HG03354 (cell line): ENCODE results near the gene DCAKD.
"Not testable (repeated sequence)": the region's sequence is repeated elsewhere in the genome, so short reads cannot be mapped to it uniquely, and the experiment has no call there.

Source experiments
- ATAC-seq: cut with Tn5 transposase; IDR thresholded peaks from one replicate; pipeline ENCODE4 v1.9.1; 2021; ENCODE audit warnings: mild to moderate bottlenecking; ENCODE audit not compliant: unreplicated experiment, poor library complexity, severe bottlenecking

Gene DCAKD

DNA sequence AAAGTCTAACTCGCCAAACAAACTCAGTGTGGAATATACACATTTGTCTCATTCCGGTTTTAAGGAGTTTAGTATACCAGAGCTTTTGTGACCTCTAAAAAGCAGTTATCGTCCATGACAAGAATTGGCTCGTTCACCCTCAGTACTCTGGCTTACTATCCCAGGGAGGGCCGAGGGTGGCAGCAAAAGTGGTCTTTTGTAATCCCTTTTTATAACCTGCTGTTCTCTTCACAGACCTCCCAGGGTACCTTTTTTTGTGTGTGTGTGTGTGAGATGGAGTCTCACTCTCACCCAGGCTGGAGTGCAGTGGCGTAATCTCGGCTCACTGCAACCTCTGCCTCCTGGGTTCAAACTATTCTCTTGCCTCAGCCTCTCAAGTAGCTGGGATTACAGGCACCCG, 18.6 kb upstream of the DCAKD start:
- no peak for ATAC-seq

DNA sequence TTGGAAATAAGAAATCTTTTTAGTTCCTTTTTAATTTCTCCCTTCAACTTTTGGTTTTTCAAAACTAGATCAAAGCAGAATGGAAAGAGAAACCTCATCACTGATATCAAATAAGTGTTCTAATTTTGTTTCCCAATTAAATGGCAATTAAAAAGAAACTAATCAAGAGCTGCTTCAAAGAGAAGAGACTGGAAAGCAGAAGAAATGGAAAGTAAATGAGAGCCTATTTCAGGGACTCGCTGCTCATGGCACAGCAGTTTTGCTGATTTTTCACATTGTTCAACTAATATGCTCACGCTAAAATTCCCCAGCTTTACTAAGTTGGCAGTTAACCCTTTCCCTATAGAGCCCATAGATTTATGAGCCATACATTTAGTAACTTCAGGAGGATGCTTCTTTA, 16.2 kb upstream of the DCAKD start:
- no peak for ATAC-seq

DNA sequence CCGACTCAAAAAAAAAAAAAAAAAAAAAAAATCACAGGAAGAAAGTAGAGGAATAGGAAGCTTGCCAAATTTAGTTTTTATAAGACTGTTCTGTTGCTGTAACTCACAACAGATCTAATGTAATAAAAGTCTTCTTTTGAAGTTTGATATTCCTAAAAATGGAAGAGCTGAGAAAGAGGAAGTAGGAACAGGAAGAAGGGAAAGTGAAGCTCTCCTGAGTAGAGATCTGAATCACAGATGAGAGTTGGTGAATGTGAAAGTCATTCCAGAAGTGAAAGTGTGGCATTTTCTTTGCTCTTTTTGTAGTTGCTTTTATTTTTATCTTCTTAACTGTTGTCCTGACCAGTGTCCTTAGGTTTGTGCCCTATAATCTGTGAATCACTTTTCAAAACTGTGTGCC, 11.8 kb upstream of the DCAKD start:
- ATAC-seq = no peak

DNA sequence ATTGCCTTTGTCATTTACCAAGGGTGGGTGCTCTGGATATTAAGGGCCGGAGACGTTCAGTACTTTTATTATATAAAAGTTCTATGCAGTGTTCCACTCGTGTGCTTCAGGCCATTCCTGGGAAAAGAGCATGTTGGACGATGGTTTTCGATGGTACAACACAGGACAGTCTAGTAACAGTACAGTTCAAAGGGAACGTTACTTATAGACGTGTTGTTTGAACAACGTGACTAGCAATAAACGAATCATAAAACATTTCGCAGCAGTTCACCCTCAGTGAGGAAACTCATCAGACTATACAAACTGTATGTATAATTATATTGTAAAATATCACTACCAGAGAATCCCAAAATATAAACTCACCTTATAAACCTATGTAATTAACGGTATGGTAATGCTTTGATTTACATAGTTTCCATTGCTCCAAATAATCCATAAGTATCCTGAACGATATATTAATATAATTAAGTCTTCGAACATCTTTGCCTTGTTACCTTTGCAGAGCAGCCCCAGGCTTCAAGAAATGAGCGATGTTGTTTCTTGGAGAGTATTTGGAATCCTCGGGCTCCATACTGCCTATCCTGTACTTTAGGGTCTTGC, 10.3 kb upstream of the DCAKD start:
- ATAC-seq = no peak

DNA sequence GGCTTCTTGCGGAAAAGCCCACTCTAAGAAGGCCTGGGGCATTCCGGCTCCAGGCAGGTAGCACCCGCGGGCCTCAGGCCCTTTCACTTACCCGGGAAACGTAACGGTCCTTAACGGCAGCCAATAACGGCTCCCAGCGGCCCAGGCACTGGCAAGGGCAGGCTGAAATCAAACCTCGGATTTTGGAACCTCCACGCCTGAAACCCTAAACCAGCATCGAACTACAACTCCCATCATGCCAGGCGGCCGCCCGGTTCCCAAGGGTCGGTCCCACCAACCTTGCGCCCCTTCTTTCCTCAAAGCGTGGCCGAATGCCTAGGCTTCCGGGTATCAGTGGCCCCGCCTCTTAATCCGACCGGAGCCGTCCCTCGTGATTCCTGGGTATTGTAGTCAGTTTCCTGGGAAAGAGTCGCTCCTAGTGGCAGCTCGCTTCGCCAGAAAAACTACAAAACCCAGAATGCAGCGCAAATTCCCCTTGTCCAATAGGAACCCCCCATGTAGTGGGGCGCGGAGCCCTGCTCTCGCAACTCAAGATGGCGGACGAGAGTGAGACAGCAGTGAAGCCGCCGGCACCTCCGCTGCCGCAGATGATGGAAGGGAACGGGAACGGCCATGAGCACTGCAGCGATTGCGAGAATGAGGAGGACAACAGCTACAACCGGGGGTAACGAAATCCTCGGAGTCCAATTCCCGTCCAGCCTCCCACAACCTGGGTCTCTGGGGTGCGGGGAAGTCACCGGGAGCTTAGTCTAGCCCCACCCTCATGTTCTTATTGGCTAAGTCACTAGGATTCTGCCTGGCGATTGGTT, 9.6 kb upstream of the DCAKD start, which contains the start of gene NMT1:
NMT1 (plus strand) TSS at position 521 of the 809 bp plus-strand sequence; CDS start at position 534, 13 bp downstream.
- ATAC-seq = peak; percentile 89

DNA sequence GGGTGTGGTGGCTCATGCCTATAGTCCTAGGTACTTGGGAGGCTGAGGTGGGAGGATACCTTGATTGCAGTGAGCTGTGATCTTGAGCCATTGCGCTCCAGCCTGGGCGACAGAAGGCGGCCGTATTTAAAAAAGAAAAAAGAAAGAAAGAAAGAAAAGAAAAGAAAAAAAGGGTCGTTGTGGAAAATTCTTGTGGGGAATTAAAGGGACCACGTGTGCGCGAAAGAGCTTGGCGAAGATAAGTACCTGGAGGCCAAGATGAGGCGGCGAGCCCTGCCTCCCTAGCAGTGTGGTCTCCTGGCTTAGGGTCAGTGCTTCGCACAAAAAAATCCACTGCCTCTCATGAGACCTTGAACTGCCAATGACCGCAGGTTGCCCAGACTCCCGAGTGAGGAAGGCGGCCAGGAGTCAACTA, 9.0 kb upstream of the DCAKD start:
- no peak for ATAC-seq

DNA sequence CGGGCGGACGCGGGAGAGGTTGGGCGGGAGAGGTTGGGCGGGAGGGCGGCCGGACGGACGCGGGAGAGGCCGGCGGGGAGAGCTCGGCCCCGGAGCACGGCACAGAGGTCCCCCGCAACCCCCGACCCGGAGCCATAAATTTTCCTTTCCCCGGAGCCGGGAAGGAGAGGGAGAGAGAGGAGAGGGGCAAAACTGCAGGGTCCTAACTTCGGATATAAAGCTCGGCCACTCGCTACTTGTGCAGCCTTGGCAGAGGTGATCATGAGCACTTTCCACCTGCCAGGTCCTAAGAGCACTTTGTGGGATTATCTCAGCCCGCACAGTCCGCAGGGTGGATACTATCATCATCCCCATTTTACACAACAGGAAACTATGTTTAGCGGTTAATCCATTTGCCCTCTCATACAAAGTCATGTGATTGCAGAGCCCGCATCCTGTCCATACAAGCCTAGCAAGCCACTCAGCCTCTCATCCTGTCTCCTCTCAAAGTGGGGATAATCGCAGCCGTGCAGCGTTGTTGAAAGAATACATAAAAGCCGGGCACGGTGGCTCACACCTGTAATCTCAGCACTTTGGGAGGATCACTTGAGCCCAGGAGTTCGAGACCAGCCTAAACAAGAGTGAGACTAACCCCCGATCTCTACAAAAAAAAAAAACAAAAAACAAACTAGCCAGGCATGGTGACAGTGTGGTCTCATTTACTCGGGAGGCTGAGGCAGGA, 780 bp upstream of the DCAKD start:
- ATAC-seq = no peak

DNA sequence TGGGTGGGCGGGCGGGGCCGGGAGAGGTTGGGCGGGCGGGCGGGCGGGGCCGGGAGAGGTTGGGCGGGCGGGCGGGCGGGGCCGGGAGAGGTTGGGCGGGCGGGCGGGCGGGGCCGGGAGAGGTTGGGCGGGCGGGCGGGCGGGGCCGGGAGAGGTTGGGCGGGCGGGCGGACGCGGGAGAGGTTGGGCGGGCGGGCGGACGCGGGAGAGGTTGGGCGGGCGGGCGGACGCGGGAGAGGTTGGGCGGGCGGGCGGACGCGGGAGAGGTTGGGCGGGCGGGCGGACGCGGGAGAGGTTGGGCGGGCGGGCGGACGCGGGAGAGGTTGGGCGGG, 254 bp upstream of the DCAKD start:
- ATAC-seq = not testable (repeated sequence)

DNA sequence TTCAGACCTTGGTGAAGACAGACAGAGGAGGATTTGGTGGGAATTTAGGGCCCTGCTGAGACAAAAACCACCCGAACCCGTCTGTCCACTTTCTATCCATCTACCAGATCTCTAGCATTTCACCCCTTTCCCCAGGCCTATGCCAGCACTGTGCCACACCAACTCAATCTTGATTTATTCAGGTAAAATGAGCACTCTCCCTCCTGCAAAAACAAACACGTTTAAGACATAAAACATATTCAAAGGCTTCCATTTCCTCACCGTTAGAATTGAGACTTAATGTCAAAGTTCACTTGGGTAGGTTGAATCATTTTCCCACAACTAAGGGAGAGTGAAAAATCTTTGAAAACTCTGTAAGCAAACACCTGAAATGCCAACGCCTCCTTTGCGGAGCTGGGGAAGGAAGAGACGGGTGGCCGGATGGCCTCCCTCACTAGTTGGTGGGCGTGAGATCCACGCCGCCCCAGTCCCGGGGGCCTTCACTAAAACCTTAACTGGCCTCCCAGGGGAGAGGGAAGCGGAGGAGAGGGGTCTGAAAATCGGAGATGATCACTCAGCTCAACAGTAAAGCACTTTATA, 862 bp downstream of the DCAKD start:
- ATAC-seq = no peak

DNA sequence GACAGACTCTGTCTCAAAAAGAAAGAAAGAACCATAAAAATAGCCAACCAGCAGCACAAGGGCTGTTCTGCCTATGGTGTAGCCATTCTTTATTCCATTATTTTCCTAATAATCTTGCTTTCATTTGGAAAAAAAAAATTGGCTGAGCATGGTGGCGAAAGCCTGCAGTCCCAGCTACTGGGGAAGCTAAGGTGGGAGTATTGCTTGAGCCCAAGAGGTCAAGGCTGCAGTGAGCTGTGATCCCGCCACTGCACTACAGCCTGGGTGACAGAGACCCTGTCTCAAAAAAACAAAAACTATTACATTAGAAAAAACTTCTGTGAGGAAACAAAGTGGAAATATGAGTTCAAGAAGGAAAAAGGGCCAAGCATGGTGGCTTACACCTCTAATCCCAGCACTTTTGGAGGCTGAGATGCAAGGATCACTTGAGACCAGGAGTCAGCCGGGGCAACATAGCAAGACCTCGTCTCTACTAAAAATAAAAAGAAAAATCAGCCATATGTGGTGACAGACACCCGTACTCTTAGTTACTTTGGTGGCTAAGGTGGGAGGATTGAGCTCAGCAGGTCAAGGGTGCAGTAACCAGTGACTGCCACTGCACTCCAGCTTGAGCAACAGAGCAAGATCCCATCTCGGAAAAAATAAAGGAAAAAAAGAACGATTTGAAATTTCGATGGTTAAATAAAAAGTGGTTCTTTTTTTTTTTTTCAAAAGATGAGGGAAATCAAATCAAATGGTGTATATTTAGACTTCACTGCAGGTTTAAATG, 2.5 kb downstream of the DCAKD start:
- ATAC-seq = no peak

DNA sequence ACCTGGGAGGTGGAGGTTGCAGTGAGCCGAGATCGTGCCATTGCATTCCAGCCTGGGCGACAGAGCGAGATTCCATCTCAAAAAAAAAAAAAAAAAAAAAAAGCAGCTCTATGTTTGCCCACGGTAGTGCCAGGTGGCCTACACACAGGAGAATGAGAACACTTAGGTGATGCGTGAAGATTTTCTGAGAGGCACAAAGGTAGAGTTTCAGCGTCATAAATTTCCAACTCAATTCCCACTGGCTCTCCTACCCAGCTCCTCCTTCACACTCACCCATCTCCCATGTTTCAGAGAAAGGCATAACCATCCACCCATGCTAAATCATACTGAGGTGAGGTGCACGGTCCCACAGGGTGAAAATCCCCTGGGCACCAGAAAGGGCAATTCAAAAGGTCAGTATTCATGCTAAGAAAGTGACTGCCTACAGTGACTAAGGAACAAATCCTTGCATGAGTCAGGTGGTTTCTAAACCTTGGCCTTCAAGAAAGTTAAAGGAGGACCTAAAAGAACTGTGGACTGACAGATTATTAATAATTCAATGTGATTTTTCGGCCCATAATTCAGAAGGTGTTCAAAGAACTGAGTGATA, 4.8 kb downstream of the DCAKD start:
- ATAC-seq = no peak

DNA sequence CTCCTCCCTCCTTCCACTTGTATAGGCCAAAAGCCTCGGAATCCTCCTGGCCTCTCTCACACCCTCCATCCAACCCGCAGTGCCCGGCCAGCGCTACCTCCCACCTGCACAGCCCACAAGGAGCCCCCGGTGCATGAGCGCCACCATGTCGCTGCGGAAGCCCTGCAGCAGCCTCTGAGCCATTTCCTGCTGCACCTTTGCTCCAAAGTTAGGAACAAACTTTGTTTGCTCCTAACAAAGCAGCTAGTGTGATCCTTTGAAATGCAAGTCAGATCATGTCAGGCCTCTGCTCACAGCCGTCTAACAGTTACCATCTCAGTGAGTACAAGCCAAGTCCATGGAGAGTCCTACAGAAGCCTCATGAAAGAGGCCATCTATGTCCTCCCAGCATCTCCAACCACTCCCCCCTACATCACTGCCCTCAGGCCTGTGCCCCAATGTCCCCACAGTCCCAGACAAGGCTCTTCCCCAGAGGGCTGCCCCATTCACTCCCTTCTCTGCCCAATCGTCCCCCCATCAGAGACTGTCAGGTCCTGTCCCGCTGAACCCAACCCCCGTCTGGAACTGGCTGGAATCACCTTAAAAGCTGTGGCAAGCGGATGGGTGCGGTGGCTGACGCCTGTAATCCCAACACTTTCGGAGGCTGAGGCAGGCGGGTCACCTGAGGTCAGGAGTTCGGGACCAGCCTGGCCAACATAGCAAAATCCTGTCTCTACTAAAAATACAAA, 7.5 kb downstream of the DCAKD start:
- ATAC-seq = no peak

DNA sequence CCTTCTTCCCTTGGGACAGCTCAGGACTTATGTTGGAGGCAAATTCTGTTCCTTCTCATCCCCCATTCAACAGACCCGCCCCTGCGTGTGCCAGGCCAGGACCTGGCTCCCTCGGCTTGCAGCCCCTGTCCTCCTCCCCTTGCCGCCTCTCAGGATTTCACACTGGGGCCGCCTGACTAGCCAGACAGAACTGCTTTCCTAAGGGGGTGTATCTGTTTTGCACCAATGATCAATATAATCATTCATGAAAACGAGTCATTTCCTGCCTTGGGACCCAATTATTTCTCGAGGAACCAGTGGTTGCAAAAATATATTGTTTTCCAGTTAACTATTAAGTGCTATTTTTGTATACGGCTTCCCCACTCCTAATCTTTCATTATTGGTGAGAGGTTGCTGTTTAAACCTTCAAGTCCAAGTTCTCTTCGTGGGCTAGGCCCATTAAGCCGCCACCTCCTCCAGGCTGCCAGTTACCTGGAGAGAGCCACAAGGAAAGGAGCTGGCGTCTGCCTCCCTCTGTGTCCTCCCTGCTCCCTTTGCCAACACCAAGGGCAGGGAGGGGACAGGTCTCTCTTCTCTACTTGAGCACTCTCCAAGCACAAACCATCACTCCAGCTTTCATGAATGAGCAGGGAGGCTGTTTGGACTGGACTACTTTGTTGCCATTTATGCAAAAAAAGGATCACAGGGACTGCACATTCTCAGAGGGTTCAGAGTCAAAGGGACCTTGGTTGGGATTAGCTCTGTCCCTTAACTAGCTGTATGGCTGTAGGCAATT, 8.9 kb downstream of the DCAKD start:
- ATAC-seq = no peak

DNA sequence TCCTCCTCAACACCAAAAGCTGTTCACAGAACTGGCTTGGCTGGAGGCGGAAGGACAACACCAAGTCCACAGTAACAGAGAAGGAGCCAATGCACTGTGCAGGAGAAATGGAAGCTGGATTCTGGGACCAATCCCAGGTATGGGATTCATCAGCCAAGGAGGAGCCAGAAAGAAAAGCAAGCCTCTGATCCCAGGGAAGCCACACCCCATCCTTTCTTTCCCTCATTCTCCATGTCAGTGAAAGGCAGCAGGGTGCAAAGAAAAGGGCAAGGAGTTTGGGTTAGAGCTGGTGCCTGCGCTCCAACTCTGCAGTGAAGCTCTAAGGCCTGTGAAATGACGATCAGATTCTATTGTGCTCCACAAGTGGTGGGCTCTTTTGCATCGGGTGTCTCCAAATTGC, 11.0 kb downstream of the DCAKD start:
- no peak for ATAC-seq

DNA sequence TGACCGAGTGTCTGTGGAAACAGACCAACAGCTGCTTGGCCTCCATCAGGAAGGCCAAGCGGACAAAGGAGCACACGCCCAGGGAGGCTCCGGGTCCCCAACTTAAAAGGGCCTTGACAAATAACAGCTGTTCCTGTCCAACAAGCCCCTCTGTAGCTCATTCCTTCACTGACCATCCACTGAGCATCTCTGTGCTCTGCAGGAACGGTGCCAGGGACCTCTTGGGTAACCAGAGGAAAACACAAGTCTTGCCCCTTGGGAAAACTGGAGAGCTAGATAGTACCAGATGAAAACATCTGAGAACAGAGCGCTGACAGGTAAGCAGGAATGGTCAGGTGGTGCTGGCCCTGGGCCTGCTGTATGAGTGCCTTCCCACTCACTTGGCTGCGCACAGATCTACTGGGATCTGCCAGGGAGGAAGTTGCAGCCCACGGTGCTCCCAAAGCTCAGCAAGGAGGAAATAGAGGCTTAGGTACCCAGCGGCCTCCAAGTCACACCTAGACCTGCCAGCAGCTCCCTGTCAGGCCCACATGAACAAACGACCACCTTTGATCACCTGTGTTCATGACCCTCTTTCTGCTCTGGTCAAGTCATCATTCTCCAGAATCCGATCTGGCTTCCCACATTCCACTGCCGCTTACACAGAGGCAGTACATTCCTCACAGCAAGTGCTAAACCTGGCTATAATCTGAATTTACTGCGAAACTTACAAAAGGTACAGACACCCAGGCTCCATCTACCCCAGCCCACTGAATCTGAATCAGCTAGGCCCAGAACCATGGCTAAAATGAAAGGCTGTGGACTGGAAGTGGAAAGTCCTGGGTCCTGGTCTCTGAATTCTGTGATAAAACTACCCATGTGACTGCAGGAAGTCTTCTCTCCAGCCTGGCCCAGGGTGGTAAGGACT, 12.5 kb downstream of the DCAKD start:
- no peak for ATAC-seq

DNA sequence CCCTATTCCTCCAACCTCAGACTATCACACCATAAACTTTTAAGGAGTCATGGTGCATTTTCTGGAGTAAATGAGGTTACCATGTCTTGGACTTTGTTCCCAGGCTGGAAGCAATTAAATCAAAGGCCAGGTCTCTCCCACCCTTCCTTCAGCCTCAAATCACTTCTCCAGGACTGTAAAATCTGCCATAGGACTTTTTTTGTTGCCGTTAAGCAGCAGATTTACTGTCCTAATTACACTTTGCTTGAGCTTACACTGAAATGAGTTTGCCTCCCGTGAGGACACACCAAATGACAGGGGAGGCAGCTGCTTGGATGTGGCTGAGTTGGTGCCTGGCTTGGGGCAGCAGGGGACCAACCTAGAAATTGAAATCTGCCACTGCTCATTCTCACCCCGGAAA, 14.7 kb downstream of the DCAKD start:
- ATAC-seq = no peak

DNA sequence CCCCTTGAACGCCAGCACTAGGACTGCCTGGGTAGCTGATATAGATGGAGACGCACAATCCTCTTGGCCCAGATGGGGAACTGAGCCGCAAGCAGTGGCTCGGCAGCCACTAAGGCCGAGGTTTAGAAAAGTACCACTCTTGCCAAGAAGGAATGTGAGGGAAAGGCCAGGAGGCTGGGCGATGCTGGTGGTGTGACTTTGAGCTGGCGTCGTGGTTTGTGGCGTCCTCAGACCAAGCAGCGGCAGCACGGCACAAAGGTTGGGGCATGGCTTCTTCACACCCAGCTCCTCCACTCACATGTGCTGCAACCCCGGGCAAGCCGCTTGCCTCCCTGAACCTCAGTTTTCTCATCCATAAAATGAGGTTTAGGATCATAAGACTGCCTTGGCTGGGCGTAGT, 15.6 kb downstream of the DCAKD start:
- no peak for ATAC-seq
